Choroid plexus epithelial cell (primary cell): Measurements from ENCODE around the gene COL15A1.

Experiments used
- DNase-seq: peaks from one replicate; pipeline ENCODE4 v3.0.0-alpha.2; 2010; ENCODE audit warnings: low read depth
- H3K4me3 ChIP-seq: 2 replicates; pipeline ENCODE4 v1.5.1; 2011; ENCODE audit warnings: low read depth, mild to moderate bottlenecking, control low read depth, low read length, moderate library complexity
- TF ChIP-seq, protein P1 (sequence below): conservative IDR thresholded peaks from 2 replicates; pipeline ENCODE4 v1.5.1; 2011; ENCODE audit warnings: low read depth, mild to moderate bottlenecking, control low read depth, inconsistent platforms, low read length, moderate library complexity

Gene COL15A1

DNA sequence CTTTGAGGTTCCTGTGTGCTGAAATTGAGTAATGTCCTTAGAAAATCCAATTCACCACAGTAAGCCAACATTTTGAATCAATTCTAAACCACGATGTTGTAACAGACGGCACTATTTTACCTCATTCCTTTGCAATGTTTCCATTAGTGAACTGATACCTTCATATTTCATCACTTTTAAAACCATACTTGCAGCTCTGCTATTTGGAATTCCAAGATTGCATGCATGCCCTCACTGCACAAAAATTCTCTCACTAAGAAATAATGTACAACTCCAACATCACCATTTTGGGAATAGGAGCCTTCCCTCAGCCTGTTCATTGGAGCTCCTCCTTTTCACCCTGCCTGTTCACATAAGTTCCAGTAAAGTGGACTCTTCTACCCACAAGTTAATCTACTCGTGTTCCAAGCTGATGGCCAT lies 86.4 kb downstream of the COL15A1 start:
- TF ChIP-seq, protein P1, sequence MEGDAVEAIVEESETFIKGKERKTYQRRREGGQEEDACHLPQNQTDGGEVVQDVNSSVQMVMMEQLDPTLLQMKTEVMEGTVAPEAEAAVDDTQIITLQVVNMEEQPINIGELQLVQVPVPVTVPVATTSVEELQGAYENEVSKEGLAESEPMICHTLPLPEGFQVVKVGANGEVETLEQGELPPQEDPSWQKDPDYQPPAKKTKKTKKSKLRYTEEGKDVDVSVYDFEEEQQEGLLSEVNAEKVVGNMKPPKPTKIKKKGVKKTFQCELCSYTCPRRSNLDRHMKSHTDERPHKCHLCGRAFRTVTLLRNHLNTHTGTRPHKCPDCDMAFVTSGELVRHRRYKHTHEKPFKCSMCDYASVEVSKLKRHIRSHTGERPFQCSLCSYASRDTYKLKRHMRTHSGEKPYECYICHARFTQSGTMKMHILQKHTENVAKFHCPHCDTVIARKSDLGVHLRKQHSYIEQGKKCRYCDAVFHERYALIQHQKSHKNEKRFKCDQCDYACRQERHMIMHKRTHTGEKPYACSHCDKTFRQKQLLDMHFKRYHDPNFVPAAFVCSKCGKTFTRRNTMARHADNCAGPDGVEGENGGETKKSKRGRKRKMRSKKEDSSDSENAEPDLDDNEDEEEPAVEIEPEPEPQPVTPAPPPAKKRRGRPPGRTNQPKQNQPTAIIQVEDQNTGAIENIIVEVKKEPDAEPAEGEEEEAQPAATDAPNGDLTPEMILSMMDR: no peak
- H3K4me3 ChIP-seq: no peak overlapping the region
- DNase-seq: peak; percentile 97

DNA sequence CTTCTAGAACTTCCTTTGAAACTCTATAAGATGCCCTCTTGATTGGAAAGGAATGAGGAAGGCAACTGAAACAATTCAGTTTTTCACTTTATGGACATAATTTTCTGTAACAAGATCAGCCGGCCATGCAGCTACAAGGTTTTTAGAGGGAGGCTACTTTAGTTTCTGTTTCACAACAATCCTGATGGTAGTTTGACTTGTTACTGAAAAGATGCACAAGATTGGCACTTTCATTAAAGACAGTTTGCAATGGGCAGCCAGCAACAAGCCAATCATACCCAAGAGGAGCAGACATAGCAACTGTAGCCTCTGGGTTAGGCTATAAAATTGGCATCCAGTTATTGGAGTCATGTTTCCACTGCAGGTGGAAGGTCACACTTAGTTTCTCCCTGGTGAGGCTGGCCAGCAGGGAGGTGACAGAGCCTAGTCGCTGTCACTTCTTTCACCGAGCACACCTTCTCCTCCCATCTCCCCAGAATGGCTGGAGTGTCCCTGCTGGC lies 87.0 kb downstream of the COL15A1 start:
- H3K4me3 ChIP-seq: no peak overlapping the region
- DNase-seq: no peak

GRCh38 chr9:99031319-99031718 lies 87.6 kb downstream of the COL15A1 start:
- TF ChIP-seq, protein P1: no peak
- DNase-seq: no peak
- no peak overlapping the region for H3K4me3 ChIP-seq

More for the DNA sequence above, 87.0 kb downstream of the COL15A1 start:
- TF ChIP-seq, protein P1: no peak

- H3K4me3 ChIP-seq: no peak overlapping the region
- no peak for DNase-seq
- TF ChIP-seq, protein P1: no peak
Observed at GRCh38 chr9:99031994-99032393, 88.3 kb downstream of the COL15A1 start.

GRCh38 chr9:99034149-99034548 lies 90.4 kb downstream of the COL15A1 start:
- no peak for DNase-seq
- TF ChIP-seq, protein P1: no peak
- H3K4me3 ChIP-seq: no peak overlapping the region

GRCh38 chr9:99035313-99035712 lies 91.6 kb downstream of the COL15A1 start:
- H3K4me3 ChIP-seq: no peak overlapping the region
- TF ChIP-seq, protein P1: no peak
- DNase-seq: no peak

GRCh38 chr9:99037769-99038483 lies 94.2 kb downstream of the COL15A1 start:
- no peak for DNase-seq
- H3K4me3 ChIP-seq: no peak overlapping the region
- TF ChIP-seq, protein P1: no peak
